Bronchial epithelial cell (primary cell): ENCODE data around the gene PLCB1. TPM values are rescaled to one million over a fixed set of nuclear protein-coding genes. Genes with fewer than 3 reads are reported as not detected.

Experiments
- DNase-seq: peaks from one replicate; pipeline ENCODE4 v3.0.0-alpha.2; 2010; ENCODE audit warnings: low read depth
- FAIRE-seq: peaks from 2 replicates; lab custom pipeline; 2011; peaks lifted over from hg19 to GRCh38; lab: Jason Lieb, UNC
- H3K27me3 ChIP-seq: 2 replicates; pipeline ENCODE4 v1.5.1; 2011; ENCODE audit warnings: low read length; ENCODE audit not compliant: control insufficient read depth, insufficient read depth
- H3K36me3 ChIP-seq: 2 replicates; pipeline ENCODE4 v1.5.1; 2011; ENCODE audit warnings: low read length; ENCODE audit not compliant: control insufficient read depth, insufficient read depth
- H3K4me3 ChIP-seq: 2 replicates; pipeline ENCODE4 v1.5.1; 2011; ENCODE audit warnings: mild to moderate bottlenecking, low read depth, low read length, control low read depth
- total RNA-seq: library from RNA; depleted of rRNA; stranded (reverse); fragments of >200 nt; gene quantifications from 2 replicates; pipeline ENCODE4 v1.2.1, GENCODE V29; 2014
- TF ChIP-seq, protein P1 (sequence below): IDR thresholded peaks from 2 replicates; pipeline ENCODE4 v1.5.1; 2011; ENCODE audit warnings: mild to moderate bottlenecking, moderate library complexity, low read length, control low read depth, inconsistent platforms; ENCODE audit not compliant: insufficient read depth, severe bottlenecking

PLCB1 gene
- total RNA-seq, 1 donor from 2014 or later = 1.1 TPM

DNA sequence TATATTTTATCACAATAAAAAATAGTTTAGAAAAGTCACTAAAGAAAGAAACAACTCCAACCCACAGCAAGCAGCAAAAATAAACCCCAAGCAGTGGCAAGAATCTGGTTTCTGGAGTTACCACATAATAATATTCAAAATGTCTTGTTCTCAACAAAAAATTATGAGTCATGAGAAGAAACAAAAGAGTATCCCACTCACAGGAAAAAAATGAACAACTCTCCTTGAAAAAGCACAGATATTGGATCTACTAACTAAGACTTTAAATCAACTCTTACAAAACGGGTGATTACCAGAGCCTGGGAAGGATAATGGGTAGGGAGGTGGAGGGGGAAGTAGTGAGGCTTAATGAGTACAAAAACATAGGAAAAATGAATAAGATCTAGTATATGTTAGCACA is 425.6 kb downstream of the PLCB1 start:
- DNase-seq (no peak), FAIRE-seq (no peak)
- Histone ChIP-seq H3K36me3 (no peaks in the 10 kb centered on the region), H3K4me3 (no peak overlapping the region), H3K27me3 (no peaks in the 10 kb centered on the region)
- TF ChIP-seq, protein P1, sequence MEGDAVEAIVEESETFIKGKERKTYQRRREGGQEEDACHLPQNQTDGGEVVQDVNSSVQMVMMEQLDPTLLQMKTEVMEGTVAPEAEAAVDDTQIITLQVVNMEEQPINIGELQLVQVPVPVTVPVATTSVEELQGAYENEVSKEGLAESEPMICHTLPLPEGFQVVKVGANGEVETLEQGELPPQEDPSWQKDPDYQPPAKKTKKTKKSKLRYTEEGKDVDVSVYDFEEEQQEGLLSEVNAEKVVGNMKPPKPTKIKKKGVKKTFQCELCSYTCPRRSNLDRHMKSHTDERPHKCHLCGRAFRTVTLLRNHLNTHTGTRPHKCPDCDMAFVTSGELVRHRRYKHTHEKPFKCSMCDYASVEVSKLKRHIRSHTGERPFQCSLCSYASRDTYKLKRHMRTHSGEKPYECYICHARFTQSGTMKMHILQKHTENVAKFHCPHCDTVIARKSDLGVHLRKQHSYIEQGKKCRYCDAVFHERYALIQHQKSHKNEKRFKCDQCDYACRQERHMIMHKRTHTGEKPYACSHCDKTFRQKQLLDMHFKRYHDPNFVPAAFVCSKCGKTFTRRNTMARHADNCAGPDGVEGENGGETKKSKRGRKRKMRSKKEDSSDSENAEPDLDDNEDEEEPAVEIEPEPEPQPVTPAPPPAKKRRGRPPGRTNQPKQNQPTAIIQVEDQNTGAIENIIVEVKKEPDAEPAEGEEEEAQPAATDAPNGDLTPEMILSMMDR = no peak

DNA sequence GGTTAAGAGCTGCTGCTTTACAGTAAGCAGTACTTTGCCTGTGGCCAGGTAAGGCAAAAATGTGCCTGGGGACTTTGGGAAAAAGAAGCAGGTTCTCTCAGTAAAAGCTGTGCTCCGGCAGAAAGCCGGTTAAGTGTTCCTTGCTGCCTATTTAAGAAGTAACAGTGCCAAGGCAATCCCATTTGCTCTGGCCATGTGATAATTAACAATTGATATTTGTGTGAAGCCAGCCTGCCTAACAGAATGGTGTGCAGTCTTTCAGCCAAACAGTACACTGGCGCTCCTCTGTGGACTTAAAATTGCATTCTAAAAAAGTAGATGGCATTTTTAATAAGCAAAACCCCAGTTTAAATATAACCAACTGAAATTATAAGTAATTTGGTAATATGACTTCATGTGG is 430.3 kb downstream of the PLCB1 start:
- no peak overlapping the region for H3K4me3 ChIP-seq
- no peaks in the 10 kb centered on the region for H3K27me3 ChIP-seq
- no peak for FAIRE-seq
- no peaks in the 10 kb centered on the region for H3K36me3 ChIP-seq
- no peak for DNase-seq
- TF ChIP-seq, protein P1 = no peak

DNA sequence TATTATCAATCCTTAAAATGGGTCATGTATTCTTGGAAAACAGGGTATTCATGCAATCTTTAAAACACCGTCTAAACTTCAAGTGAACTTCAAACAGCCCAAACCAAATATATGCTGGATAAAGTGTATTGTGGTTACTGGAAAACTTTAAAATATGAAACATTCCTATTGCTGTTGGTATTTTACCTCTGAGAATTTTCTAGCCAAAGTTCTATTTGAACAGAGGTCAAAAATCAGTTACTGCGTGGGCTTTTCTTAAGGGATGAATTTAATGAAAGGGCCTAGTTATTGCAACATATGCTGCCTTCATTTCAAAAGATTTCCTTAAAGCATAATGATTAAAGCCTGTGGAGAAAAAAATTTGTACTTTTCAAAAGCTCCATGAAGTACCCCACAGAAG is 436.0 kb downstream of the PLCB1 start:
- Histone ChIP-seq H3K4me3 (no peak overlapping the region), H3K27me3 (no peaks in the 10 kb centered on the region), H3K36me3 (no peaks in the 10 kb centered on the region)
- DNase-seq = no peak
- TF ChIP-seq, protein P1 = no peak
- no peak for FAIRE-seq

DNA sequence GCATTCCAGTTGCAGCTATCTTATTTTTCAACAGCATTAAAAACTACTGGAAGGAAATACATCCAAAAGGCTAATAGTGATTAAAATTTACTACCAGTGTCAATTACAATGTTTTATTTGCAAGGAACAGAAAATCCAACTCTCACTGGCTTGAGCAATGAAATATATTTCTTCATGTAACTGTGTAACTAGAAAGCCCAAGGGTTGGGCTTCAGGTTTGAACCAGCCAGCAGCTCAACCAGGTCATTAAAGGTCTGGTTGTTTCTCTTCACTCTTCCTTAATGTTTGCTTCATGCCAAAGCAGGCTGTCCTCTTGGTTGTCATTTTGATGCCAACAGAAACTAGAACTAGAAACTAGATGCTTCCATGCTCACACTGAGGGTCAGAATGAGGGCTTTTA is 437.7 kb downstream of the PLCB1 start:
- Histone ChIP-seq H3K4me3 (no peak overlapping the region), H3K27me3 (no peaks in the 10 kb centered on the region), H3K36me3 (no peaks in the 10 kb centered on the region)
- DNase-seq (no peak), FAIRE-seq (no peak)
- TF ChIP-seq, protein P1 = no peak

GRCh38 chr20:8571611-8572010 is 439.5 kb downstream of the PLCB1 start:
- TF ChIP-seq, protein P1 = no peak
- Histone ChIP-seq H3K4me3 (no peak overlapping the region), H3K36me3 (no peaks in the 10 kb centered on the region), H3K27me3 (no peaks in the 10 kb centered on the region)
- no peak for FAIRE-seq
- DNase-seq = no peak

- no peaks in the 10 kb centered on the region for H3K36me3 ChIP-seq
- FAIRE-seq (no peak), DNase-seq (no peak)
- no peaks in the 10 kb centered on the region for H3K27me3 ChIP-seq
- H3K4me3 ChIP-seq = no peak overlapping the region
- TF ChIP-seq, protein P1 = no peak
Observed at GRCh38 chr20:8573686-8574085, 441.6 kb downstream of the PLCB1 start.
